Activated T-cell treated with anti-CD3 and anti-CD28 coated beads, Interleukin-2, amount 50 U/mL, for 48 hours (primary cell): ENCODE data around the gene ORM2.

Experiments used
- DNase-seq, 2 experiments: peaks; one replicate each; pipeline ENCODE4 v3.0.0-alpha.2; 2020

ORM2 gene

DNA sequence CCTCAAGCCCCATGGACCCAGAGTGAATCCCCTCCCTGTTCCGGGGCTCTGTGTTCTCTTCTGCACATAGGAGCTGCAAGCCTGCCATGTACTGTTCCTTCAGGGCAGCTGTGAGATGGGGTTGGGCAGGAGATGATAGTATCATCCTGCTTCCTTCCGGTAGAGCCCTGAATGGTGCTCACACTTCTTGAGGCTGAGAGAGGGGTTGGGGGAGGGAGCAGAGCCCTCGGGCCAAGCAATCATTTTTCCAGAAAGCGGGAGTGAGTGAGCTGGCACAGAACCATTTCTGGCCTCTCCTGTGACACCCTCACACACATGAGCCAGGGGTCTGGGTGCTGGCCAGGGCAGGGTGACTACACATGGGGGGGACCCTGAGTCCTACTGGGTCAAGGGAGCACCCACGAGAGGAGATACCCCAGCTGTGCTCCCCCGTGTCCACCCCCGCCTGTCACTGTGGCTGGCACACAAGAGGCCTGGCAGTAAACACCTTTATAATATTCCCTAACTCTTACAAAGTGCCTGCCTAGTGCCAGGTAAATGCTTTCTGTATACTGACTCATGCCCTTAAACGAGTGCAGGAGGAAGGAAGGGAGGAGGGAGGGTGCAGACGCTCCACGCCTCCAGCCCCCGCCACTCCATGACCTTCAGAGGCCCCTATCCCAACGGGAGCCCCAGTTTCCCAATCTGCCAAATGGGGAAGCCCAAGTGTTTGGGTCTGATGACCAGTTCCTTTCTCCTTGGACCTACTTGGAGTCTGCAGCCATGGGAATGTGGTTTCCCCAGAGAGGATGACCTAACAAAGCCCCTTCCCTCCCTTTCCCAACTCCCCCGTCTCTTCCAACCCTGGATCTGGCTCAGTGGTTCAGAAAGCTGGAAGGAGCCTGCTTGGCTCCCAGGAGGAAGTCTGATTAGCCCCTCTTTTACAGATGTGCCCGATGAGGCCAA is 42.6 kb downstream of the ORM2 start:
- DNase-seq, result peak in 1 of 2 experiments; percentile 64

- DNase-seq, result peak; percentile 83 to 85
Measured at GRCh38 chr9:114372921-114373448, 43.3 kb downstream of the ORM2 start.

- DNase-seq, result peak in 1 of 2 experiments; percentile 50
Measured at GRCh38 chr9:114373960-114374730, 44.5 kb downstream of the ORM2 start.

DNA sequence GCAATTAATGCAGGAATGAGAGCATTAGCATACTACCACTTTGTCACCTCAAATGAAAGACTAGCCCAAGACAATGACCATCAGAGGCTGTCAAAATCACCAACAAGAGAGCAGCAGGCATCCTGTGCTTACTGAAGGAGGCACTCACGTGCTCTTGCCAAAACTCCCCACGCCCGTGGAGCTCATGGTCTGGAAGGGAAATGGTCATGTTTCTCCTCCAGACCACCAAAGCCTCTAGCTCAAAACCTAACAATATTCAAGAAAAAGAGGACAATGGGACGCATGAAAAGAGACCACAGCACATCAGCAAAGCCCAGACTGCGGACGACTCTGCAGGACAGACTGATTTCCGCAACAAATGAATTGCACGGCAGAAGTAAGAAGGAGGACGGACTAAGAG is 45.3 kb downstream of the ORM2 start:
- no peak for DNase-seq

- no peak for DNase-seq
Measured at GRCh38 chr9:114375386-114376175, 45.9 kb downstream of the ORM2 start.

- no peak for DNase-seq
Measured at GRCh38 chr9:114376586-114377445, 47.1 kb downstream of the ORM2 start.

DNA sequence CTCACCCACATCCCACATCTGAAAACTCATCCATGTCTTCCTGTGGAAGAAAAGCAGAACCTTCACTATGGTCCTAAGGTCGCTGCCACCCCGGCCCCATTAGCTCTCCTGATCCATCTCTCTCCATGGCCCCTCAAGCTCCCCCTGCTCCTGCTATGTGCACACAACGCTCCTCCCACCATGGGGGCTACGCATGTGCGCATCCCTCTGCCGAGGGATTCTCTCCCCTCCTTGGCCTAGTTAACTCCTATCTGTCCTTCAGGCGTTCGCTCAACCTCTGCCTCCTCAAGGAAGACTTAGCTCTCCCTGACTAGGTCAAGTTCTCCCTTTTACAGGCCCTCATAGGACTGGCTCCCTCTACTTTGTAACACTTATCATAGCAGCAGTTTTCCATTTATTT is 48.3 kb downstream of the ORM2 start:
- no peak for DNase-seq

- no peak for DNase-seq
Measured at GRCh38 chr9:114378883-114379282, 49.2 kb downstream of the ORM2 start.
